Measurements from ENCODE around the gene TMOD2.

TMOD2 gene

DNA sequence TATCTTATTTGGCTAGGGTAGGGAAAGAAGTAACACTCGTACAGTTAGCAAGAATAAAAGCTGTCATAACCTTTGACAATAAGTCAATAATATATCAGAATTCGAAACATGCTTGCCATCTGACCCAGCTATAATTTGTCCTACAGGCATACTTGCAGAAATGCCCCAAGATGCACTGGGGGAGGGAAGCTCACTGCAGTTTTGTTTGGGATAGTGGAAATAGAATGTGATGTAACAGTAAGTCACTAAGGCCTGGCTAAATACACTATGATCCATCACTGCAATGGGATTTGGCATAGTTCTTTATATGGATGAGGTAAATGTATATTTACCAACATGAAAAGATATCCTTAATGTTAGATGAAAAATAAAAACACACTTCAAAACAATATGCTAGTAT, 52.6 kb downstream of the TMOD2 start:
- H3K9me3 Mint-ChIP-seq = no peaks in the 10 kb centered on the region
- H3K27me3 Mint-ChIP-seq = no peaks in the 10 kb centered on the region
- no peak overlapping the region for H3K27ac Mint-ChIP-seq
- no peaks in the 10 kb centered on the region for H3K4me1 Mint-ChIP-seq
- DNase-seq = no peak
- no peak overlapping the region for H3K4me3 Mint-ChIP-seq
- no peak for ATAC-seq

DNA sequence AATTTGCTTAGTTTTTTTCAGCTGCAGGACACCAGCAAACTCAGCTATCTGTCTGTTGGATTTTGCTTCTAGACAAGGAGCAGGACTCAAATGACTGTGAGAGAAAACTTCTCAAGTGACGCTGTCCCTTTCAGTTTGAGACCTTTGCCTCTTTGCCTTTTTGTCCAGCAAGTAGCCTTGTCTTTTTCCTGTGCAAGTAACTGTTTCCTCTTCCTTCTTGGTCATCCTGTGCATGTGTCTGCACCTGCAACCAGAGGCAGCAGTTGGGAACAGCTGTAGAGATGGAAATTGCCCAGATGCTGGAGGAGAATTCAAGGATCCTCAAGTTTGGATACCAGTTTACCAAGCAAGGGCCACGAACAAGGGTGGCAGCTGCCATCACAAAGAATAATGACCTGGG, 54.7 kb downstream of the TMOD2 start:
- DNase-seq (no peak), ATAC-seq (no peak)
- H3K4me1 Mint-ChIP-seq = no peaks in the 10 kb centered on the region
- no peaks in the 10 kb centered on the region for H3K27me3 Mint-ChIP-seq
- H3K9me3 Mint-ChIP-seq = no peaks in the 10 kb centered on the region
- no peak overlapping the region for H3K27ac Mint-ChIP-seq
- no peak overlapping the region for H3K4me3 Mint-ChIP-seq

DNA sequence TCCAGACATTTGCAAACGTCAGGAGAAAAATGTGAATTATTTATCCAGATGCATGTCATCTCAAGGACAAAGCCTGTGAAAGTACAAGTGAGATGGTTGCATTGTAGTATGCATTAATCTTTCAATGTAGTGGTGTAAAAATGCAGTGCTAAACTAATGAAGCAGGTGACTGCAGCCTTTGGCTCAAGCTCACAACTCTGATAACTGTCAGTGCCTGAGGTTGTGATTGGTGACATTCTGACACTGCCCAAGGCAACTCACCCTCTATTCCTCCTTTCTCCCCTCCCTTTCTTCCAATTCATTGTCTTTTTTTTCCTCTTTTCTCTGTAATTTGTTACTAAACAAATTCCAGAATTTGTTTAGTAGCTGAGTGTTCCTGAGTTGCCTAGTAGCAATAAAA, 58.1 kb downstream of the TMOD2 start:
- Mint-ChIP-seq H3K4me1 (no peaks in the 10 kb centered on the region), H3K9me3 (no peaks in the 10 kb centered on the region), H3K4me3 (no peak overlapping the region), H3K27me3 (no peaks in the 10 kb centered on the region), H3K27ac (no peak overlapping the region)
- ATAC-seq (no peak), DNase-seq (no peak)

DNA sequence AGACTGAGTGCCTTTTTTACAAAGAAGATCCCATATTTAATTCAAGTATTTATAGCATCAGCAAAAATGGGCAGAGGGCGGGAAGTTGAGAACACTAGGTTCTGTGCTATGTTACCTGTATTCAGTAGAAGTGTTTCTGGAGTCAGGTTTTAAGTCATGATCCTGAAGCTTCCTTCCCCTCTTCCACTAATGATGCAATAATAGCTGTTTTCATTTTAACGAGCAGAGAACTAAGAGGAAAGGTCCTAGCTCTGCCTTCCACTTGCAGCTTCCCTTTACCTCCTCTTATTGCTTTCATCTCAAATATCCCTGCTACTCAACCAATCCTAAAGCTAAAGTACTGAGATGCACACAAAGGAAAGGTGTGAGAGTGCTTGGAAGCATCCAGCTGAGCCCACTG, 61.2 kb downstream of the TMOD2 start:
- Mint-ChIP-seq H3K27ac (no peak overlapping the region), H3K4me1 (no peaks in the 10 kb centered on the region), H3K27me3 (no peaks in the 10 kb centered on the region), H3K9me3 (peaks cover 0 to under 1% of the 10 kb centered on the region in 2 donors), H3K4me3 (no peak overlapping the region)
- DNase-seq (no peak), ATAC-seq (no peak)

DNA sequence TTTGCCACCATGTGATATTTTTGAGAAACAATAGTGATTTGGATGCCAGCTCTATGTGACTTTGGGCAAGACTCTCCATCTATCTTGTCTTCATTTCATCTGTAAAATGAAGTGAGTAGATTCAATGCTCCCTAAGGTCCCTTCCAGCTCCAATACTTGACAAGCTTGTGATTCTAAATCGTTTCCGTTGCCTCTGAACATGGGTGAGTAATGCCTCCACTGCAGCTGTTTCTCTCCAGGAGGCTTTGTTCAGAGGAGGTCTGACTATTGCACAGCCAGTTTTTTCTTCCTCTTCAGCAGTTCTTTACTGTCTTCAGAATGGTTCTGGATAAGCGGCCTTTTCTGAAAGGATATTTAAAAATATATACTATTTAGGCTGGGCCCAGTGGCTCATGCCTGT, 63.2 kb downstream of the TMOD2 start:
- no peak for ATAC-seq
- Mint-ChIP-seq H3K4me1 (no peaks in the 10 kb centered on the region), H3K9me3 (peaks cover 2 to 12% of the 10 kb centered on the region in 2 donors)

DNA sequence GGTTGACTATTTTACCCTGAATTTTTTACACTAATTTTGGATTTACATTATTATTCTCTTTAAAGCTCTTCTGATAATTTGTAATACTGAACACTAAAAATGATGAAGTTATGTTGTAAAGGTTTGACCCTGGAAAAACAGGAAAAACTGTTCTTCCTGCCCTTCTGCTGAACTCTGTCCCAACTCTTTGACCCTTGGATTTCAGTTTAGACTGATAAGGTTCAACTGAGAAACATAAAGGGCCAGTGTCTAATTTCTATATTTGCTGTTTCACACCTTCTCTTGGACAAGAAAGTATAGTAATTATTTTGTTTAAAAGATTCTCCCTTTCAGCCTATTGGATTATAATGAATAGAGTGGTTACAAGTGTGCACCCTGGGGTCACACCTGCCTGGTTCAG, 65.2 kb downstream of the TMOD2 start:
- H3K27ac Mint-ChIP-seq = no peak overlapping the region
- H3K27me3 Mint-ChIP-seq = no peaks in the 10 kb centered on the region
- no peak for ATAC-seq
- DNase-seq = no peak
- H3K9me3 Mint-ChIP-seq = peaks cover 20 to 32% of the 10 kb centered on the region in 2 donors
- H3K4me1 Mint-ChIP-seq = no peaks in the 10 kb centered on the region
- H3K4me3 Mint-ChIP-seq = no peak overlapping the region

More for the DNA sequence above, 63.2 kb downstream of the TMOD2 start:
- no peak for DNase-seq
- no peak overlapping the region for H3K27ac Mint-ChIP-seq
- no peaks in the 10 kb centered on the region for H3K27me3 Mint-ChIP-seq
- no peak overlapping the region for H3K4me3 Mint-ChIP-seq

DNA sequence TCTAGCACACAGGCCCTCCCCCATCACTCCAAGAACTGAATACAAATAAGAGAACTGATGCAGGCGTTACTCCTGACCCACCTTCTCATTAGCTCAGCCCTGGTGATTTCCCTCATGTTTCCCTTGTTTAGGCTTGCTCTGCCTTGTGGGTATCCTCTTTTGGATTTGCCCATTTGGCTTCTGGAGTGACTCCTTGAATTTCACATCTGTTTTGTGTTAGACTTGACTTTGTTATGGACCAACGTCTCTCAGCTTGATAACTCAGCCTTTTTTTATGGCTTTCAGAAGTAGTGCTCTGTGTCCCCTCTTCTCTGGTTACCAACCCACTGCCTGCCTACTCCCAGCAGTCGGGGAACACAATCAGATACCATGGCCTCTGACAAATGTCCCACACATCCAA, 66.8 kb downstream of the TMOD2 start:
- H3K27me3 Mint-ChIP-seq = no peaks in the 10 kb centered on the region
- no peak for ATAC-seq
- H3K9me3 Mint-ChIP-seq = peaks cover 20 to 33% of the 10 kb centered on the region in 2 donors
- no peak overlapping the region for H3K4me3 Mint-ChIP-seq
- no peak overlapping the region for H3K27ac Mint-ChIP-seq
- no peak for DNase-seq
- H3K4me1 Mint-ChIP-seq = no peaks in the 10 kb centered on the region

DNA sequence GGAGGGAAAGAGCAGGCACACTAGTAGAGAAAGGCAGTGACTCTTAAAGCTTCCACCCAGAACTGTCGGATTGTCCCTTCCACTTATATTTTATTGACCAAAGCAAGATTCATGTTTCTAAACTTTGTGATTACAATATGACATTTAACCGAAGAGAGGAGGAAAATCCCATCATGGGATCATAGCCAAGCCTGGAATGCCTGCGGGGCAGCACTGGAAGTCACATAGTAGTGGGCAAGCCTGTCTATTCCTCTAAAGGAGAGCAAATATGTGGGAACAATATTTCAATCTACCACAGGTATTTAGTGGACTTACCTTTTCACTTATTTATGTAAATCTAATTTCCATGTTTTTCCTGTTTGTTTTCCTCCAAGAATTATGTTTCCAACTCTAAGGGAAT, 74.3 kb downstream of the TMOD2 start:
- no peak overlapping the region for H3K27ac Mint-ChIP-seq
- peaks cover 7 to 10% of the 10 kb centered on the region in 2 donors for H3K9me3 Mint-ChIP-seq
- no peak for DNase-seq
- no peak overlapping the region for H3K4me3 Mint-ChIP-seq
- no peak for ATAC-seq
- no peaks in the 10 kb centered on the region for H3K27me3 Mint-ChIP-seq
- peaks cover 9% of the 10 kb centered on the region for H3K4me1 Mint-ChIP-seq

DNA sequence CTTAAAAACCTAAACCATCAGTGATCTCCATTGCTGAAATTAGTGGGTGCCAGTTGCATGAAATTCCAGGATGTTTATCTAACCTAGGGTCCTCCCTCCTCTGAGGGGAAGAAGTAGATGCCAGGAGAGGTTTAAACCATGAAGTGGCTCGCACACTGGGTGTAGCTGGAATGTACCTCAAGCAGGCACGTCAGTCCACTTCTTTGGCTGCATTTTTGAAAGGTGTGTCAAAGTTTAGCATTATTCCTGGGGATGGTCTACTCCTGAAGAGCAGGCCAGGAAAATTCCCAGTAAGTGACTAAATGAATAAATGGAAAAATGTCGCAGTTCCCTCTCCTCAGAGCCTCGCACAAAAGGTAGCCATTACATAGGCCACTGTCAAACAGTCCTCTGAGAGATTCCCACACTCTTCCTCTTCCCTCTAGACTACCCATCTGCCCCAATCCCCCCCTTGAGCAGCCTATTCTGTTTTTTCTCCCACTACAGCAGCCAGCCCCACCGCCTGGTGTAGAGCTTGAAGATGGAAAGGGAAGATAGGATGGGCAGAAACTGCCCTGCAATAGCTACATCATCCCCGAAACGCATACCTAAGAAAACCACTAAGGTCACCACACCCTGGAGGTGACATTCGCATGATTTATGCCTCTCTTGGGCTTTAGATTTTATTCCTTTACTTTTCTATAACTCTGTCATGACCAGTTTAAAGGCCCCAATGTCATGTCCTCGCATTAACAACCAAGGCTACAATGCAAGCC, 77.4 kb downstream of the TMOD2 start:
- DNase-seq (no peak), ATAC-seq (no peak)
- Mint-ChIP-seq H3K4me1 (peaks cover 38% of the 10 kb centered on the region), H3K27me3 (no peaks in the 10 kb centered on the region), H3K27ac (no peak overlapping the region), H3K4me3 (peak overlapping the region; percentile 90 to 91), H3K9me3 (no peaks in the 10 kb centered on the region)

DNA sequence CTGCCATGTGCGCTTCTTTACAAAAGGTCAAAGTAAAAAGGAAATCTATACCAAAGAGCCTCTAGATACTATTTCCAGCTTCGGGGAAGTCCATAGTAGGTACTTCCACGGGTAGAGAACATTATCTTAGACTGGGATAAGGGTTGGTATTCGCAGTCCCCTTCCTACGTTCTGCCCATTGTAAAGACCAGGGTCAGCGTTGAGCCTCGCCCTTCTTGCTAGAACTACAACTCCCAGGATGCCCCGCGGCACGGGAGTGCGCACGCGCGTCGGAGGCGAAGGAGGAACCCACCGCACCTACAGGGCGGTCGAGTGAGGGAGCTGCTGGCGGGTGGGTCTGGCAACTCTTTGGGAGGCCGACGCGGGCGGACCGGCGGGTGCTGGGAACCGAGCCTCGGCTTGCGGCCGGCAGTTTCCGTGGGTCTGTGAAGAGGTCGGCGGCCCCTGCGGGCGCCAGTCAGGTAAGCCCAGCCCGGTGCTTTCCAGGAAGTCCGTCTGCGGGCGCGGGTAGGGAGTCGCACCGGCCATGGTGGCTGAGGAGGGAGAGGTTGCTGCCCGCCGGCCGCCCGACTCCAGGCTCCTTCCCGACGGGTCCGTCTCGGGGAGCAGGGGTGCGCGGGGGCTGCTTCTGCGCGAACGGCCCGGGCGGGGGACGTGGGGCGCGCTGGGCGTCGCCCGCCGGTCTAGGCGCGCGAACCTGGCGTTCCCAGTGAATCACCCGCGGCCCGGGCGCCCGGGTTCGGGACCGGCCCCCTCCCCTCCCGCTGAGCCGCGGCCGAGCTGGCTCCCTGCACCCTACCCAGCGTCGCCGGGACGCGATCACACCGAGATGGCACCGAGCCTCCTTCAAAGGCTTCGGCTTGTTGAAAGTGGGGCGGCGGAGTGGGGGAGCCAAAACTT, 78.2 kb downstream of the TMOD2 start, which contains the start of gene TMOD3:
TMOD3 (plus strand) TSS at position 278 of the 900 bp plus-strand sequence. CDS start 33,232 bp downstream, outside the sequence.
- no peaks in the 10 kb centered on the region for H3K9me3 Mint-ChIP-seq
- H3K4me1 Mint-ChIP-seq = peaks cover 44% of the 10 kb centered on the region
- H3K4me3 Mint-ChIP-seq = peak within 1 kb of the TSS; percentile 90 to 91
- H3K27me3 Mint-ChIP-seq = no peaks in the 10 kb centered on the region
- peak; percentile 88 to 90 for DNase-seq
- ATAC-seq = peak; percentile 89
- peak within 1 kb of the TSS; percentile 94 to 98 for H3K27ac Mint-ChIP-seq

DNA sequence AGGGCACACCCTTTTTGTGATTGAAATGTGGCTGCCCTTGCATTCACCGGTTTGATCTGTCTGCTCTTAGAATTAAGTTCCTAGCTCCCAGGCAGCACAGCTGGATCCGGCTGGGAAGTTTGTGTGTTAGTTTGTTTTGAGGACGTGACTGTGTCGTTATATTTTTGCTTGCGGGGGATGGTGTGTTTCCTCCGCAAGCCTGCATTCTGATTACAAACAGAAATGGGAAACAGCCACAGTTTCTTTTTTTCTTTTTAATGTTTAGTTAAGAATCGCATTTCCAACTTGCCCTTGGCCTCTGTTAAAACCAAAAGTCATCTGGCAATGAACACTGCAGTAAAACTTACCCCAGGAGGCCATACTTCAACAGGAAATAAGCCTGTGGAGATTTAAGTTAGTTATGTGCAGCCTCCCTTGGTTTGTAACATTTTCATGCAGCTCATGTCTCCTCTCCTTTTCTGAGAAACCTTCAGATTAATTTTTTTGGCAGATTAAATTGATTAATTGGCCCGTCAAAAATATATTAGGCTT, 78.9 kb downstream of the TMOD2 start:
- H3K27ac Mint-ChIP-seq = peak overlapping the region; percentile 79 to 98
- H3K4me3 Mint-ChIP-seq = peak overlapping the region; percentile 90 to 91
- DNase-seq = no peak
- no peaks in the 10 kb centered on the region for H3K27me3 Mint-ChIP-seq
- no peaks in the 10 kb centered on the region for H3K9me3 Mint-ChIP-seq
- peaks cover 45% of the 10 kb centered on the region for H3K4me1 Mint-ChIP-seq
- ATAC-seq = no peak

DNA sequence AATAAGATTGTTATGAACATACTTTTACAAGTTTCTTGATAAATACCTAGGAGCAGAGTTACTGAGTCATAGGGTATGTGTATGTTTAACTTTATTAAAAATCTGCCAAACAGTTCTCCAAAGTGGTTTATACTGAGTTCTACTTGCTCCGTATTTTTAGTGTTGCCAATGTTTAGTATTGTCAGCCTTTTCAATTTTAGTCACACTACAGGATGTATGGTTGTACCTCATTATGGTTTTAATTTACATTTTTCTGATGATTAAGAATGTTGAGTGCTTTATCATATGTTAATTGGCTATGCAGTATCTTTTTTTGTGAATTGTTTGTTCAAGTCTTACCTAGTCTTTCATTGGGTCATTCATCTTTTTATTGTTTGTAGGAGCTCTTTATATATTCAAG, 82.4 kb downstream of the TMOD2 start:
- H3K4me1 Mint-ChIP-seq = peaks cover 78% of the 10 kb centered on the region
- DNase-seq (no peak), ATAC-seq (peak; percentile 46)
- peak overlapping the region in 1 of 2 donors; percentile 24 for H3K4me3 Mint-ChIP-seq
- H3K27me3 Mint-ChIP-seq = no peaks in the 10 kb centered on the region
- peak overlapping the region in 1 of 2 donors; percentile 47 for H3K27ac Mint-ChIP-seq
- no peaks in the 10 kb centered on the region for H3K9me3 Mint-ChIP-seq

DNA sequence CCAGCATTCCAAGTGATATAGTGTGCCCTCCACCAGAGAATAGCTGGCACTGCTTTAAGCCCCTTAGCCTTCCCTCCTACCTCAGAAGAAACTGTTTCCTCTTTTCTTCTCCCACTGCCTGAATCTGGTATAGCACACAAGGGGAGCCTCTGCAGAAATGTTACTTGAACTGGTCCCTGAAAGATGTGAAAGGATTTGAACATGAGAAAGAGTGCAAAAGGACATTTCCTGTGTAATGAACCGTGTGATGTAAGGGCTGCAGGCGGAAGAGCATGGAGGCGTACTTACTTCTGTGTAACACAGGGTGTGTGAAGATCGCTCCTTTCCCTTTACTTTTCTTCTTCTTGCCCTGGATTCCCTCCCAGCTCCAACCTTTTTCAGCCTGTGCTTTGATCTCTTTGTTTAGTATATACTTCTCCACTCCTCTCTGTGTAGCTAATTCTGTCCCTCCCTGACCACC, 86.4 kb downstream of the TMOD2 start:
- Mint-ChIP-seq H3K4me3 (peak overlapping the region; percentile 70 to 75), H3K9me3 (no peaks in the 10 kb centered on the region), H3K27me3 (no peaks in the 10 kb centered on the region), H3K4me1 (peaks cover 79% of the 10 kb centered on the region), H3K27ac (peak overlapping the region; percentile 72 to 93)
- DNase-seq (no peak), ATAC-seq (peak; percentile 78)

DNA sequence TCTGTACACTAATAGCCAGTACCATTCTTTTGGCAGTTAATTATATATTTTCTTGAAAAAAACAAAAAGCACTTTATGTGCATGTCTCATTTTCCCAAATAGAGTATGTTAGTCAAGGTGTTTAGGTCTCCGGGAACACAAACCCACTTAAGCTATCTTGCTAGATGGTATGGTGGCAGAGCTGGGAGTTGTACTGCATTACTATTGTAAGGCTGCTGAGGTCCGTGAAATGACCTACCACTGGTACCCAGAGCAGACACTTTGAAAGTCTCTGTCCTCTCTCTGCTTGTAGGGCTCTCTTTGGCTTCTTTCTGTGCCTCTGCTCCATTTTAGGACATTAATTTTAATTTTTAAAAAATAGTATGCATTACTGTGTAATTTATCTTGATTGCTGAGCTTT, 86.9 kb downstream of the TMOD2 start:
- no peak for DNase-seq
- Mint-ChIP-seq H3K4me1 (peaks cover 80% of the 10 kb centered on the region), H3K27ac (peak overlapping the region; percentile 6 to 72), H3K9me3 (no peaks in the 10 kb centered on the region), H3K27me3 (no peaks in the 10 kb centered on the region), H3K4me3 (peak overlapping the region; percentile 70 to 75)
- ATAC-seq = no peak

DNA sequence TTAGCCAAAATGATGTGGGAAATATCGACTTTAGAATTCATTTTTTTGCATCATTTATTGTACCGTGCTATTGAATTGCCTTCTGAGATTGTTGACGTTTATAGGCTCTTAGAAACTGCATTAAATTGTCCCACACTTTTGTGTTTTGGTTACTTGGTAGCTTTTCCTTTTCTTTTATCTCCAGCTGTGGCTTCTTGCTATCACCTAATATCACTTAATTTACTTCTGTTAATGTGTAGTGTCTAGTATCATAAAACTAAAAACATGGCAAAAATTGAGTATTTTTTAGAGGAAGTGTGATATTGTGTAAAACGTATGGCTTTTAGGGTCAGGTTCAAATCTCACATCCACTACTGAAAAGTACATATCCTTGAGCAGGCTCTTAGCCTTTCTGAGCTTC, 89.3 kb downstream of the TMOD2 start:
- Mint-ChIP-seq H3K27ac (no peak overlapping the region), H3K4me3 (peak overlapping the region in 1 of 2 donors; percentile 3), H3K27me3 (no peaks in the 10 kb centered on the region), H3K4me1 (peaks cover 77% of the 10 kb centered on the region), H3K9me3 (no peaks in the 10 kb centered on the region)
- ATAC-seq = no peak
- DNase-seq = no peak

All from stimulated activated naive CD8-positive, alpha-beta T cell treated with anti-CD3 and anti-CD28 coated beads, Interleukin-15, amount 100 ng/mL, for 72 hours (primary cell).